Memory B cell (primary cell): Measurements from ENCODE around the gene EPS8L2.
A peak's percentile ranks its signal among the peaks of the same experiment; 100 is the strongest.

ENCODE experiments used
- ATAC-seq: fragments of 150-1000 bp; cut with Tn5 transposase; 2 replicates; pipeline ENCODE4 v1.10.0; 2021; ENCODE audit warnings: low read depth, mild to moderate bottlenecking, moderate library complexity
- DNase-seq, 2 donors: peaks; one replicate each; pipeline ENCODE4 v3.0.0; 2022; ENCODE audit warnings: low spot score in 2 of 2
- H3K27ac Mint-ChIP-seq: one replicate; pipeline ENCODE4 v1.8.0; 2022; ENCODE audit warnings: mild to moderate bottlenecking, moderate library complexity, mixed read lengths
- H3K27me3 Mint-ChIP-seq: one replicate; pipeline ENCODE4 v1.8.0; 2022; ENCODE audit warnings: mixed read lengths
- H3K36me3 Mint-ChIP-seq: one replicate; pipeline ENCODE4 v1.8.0; 2022; ENCODE audit warnings: mild to moderate bottlenecking, mixed read lengths
- H3K4me1 Mint-ChIP-seq: one replicate; pipeline ENCODE4 v1.8.0; 2022; ENCODE audit warnings: mixed read lengths
- H3K4me3 Mint-ChIP-seq: one replicate; pipeline ENCODE4 v1.8.0; 2022; ENCODE audit warnings: mild to moderate bottlenecking, moderate library complexity, mixed read lengths
- H3K9me3 Mint-ChIP-seq: one replicate; pipeline ENCODE4 v1.8.0; 2022; ENCODE audit warnings: mixed read lengths

The EPS8L2 gene

GRCh38 chr11:761526-762108 is 55.6 kb downstream of the EPS8L2 start:
- Mint-ChIP-seq H3K36me3 (peaks cover 12% of the 10 kb centered on the region), H3K4me1 (peaks cover 2% of the 10 kb centered on the region), H3K27me3 (no peaks in the 10 kb centered on the region), H3K9me3 (no peaks in the 10 kb centered on the region), H3K4me3 (no peak overlapping the region), H3K27ac (no peak overlapping the region)
- ATAC-seq (no peak), DNase-seq (no peak)

GRCh38 chr11:762421-763072 is 56.5 kb downstream of the EPS8L2 start:
- no peak for ATAC-seq

GRCh38 chr11:763073-763463 is 57.0 kb downstream of the EPS8L2 start:
- H3K27ac Mint-ChIP-seq, result no peak overlapping the region
- no peaks in the 10 kb centered on the region for H3K4me1 Mint-ChIP-seq
- peaks cover 5% of the 10 kb centered on the region for H3K36me3 Mint-ChIP-seq
- no peak overlapping the region for H3K4me3 Mint-ChIP-seq
- DNase-seq (no peak), ATAC-seq (no peak)
- H3K9me3 Mint-ChIP-seq, result no peaks in the 10 kb centered on the region
- H3K27me3 Mint-ChIP-seq, result no peaks in the 10 kb centered on the region

More at GRCh38 chr11:762421-763072, 56.5 kb downstream of the EPS8L2 start:
- Mint-ChIP-seq H3K36me3 (peaks cover 7% of the 10 kb centered on the region), H3K4me3 (no peak overlapping the region), H3K27me3 (no peaks in the 10 kb centered on the region), H3K9me3 (no peaks in the 10 kb centered on the region), H3K4me1 (no peaks in the 10 kb centered on the region), H3K27ac (no peak overlapping the region)
- DNase-seq, result no peak

- no peaks in the 10 kb centered on the region for H3K27me3 Mint-ChIP-seq
- H3K27ac Mint-ChIP-seq, result no peak overlapping the region
- no peak overlapping the region for H3K4me3 Mint-ChIP-seq
- DNase-seq, result no peak
- H3K4me1 Mint-ChIP-seq, result no peaks in the 10 kb centered on the region
- no peak for ATAC-seq
- peaks cover 5% of the 10 kb centered on the region for H3K36me3 Mint-ChIP-seq
- H3K9me3 Mint-ChIP-seq, result no peaks in the 10 kb centered on the region
These were observed 57.7 kb downstream of the EPS8L2 start for GRCh38 chr11:763549-764321.

GRCh38 chr11:764322-765024 is 58.4 kb downstream of the EPS8L2 start:
- Mint-ChIP-seq H3K27ac (no peak overlapping the region), H3K4me3 (no peak overlapping the region), H3K27me3 (no peaks in the 10 kb centered on the region), H3K36me3 (peaks cover 5% of the 10 kb centered on the region), H3K9me3 (no peaks in the 10 kb centered on the region), H3K4me1 (no peaks in the 10 kb centered on the region)
- ATAC-seq, result no peak
- no peak for DNase-seq

- peaks cover 5% of the 10 kb centered on the region for H3K36me3 Mint-ChIP-seq
- DNase-seq (peak; percentile 65 to 72), ATAC-seq (peak; percentile 91)
- H3K4me3 Mint-ChIP-seq, result no peak overlapping the region
- H3K27ac Mint-ChIP-seq, result peak overlapping the region; percentile 20
- H3K4me1 Mint-ChIP-seq, result no peaks in the 10 kb centered on the region
- H3K9me3 Mint-ChIP-seq, result no peaks in the 10 kb centered on the region
- no peaks in the 10 kb centered on the region for H3K27me3 Mint-ChIP-seq
These were observed 59.2 kb downstream of the EPS8L2 start for GRCh38 chr11:765025-765801.

- Mint-ChIP-seq H3K4me3 (no peak overlapping the region), H3K36me3 (peaks cover 5% of the 10 kb centered on the region), H3K27ac (no peak overlapping the region), H3K4me1 (no peaks in the 10 kb centered on the region), H3K27me3 (no peaks in the 10 kb centered on the region), H3K9me3 (no peaks in the 10 kb centered on the region)
- no peak for DNase-seq
- no peak for ATAC-seq
These were observed 59.7 kb downstream of the EPS8L2 start for GRCh38 chr11:765802-766091.

- Mint-ChIP-seq H3K27me3 (no peaks in the 10 kb centered on the region), H3K36me3 (peaks cover 5% of the 10 kb centered on the region), H3K4me3 (no peak overlapping the region), H3K27ac (no peak overlapping the region), H3K4me1 (no peaks in the 10 kb centered on the region), H3K9me3 (no peaks in the 10 kb centered on the region)
- ATAC-seq, result no peak
- no peak for DNase-seq
These were observed 60.3 kb downstream of the EPS8L2 start for GRCh38 chr11:766106-766935.

- no peak for ATAC-seq
- H3K36me3 Mint-ChIP-seq, result peaks cover 2% of the 10 kb centered on the region
- H3K9me3 Mint-ChIP-seq, result no peaks in the 10 kb centered on the region
- H3K27ac Mint-ChIP-seq, result no peak overlapping the region
- no peak overlapping the region for H3K4me3 Mint-ChIP-seq
- no peaks in the 10 kb centered on the region for H3K27me3 Mint-ChIP-seq
- DNase-seq, result no peak
- H3K4me1 Mint-ChIP-seq, result no peaks in the 10 kb centered on the region
These were observed 60.8 kb downstream of the EPS8L2 start for GRCh38 chr11:766936-767210.

GRCh38 chr11:767238-767637 is 61.2 kb downstream of the EPS8L2 start:
- Mint-ChIP-seq H3K4me1 (no peaks in the 10 kb centered on the region), H3K9me3 (no peaks in the 10 kb centered on the region), H3K36me3 (peaks cover 2% of the 10 kb centered on the region), H3K27me3 (no peaks in the 10 kb centered on the region), H3K4me3 (no peak overlapping the region), H3K27ac (no peak overlapping the region)
- no peak for DNase-seq
- ATAC-seq, result no peak

- no peak overlapping the region for H3K27ac Mint-ChIP-seq
- no peak overlapping the region for H3K4me3 Mint-ChIP-seq
- H3K27me3 Mint-ChIP-seq, result no peaks in the 10 kb centered on the region
- no peak for ATAC-seq
- no peaks in the 10 kb centered on the region for H3K36me3 Mint-ChIP-seq
- H3K4me1 Mint-ChIP-seq, result no peaks in the 10 kb centered on the region
- no peak for DNase-seq
- no peaks in the 10 kb centered on the region for H3K9me3 Mint-ChIP-seq
These were observed 64.0 kb downstream of the EPS8L2 start for GRCh38 chr11:769887-770641.

- H3K4me3 Mint-ChIP-seq, result no peak overlapping the region
- DNase-seq, result no peak
- H3K27me3 Mint-ChIP-seq, result no peaks in the 10 kb centered on the region
- no peak overlapping the region for H3K27ac Mint-ChIP-seq
- H3K4me1 Mint-ChIP-seq, result peaks cover 2% of the 10 kb centered on the region
- no peak for ATAC-seq
- no peaks in the 10 kb centered on the region for H3K36me3 Mint-ChIP-seq
- no peaks in the 10 kb centered on the region for H3K9me3 Mint-ChIP-seq
These were observed 64.9 kb downstream of the EPS8L2 start for GRCh38 chr11:770642-771616.
